Loucy (cell line): ENCODE measurements around the gene B3GAT1.

Source experiments
- H2AFZ ChIP-seq: fragments of 200-600 bp; sonication (generic); 2 replicates; pipeline ENCODE4 v1.6.0; 2016; ENCODE audit warnings: antibody characterized with exemption, mild to moderate bottlenecking, low read length, moderate library complexity
- H3F3A ChIP-seq: fragments of 200-600 bp; 2 replicates; pipeline ENCODE4 v1.6.0; 2016; ENCODE audit warnings: antibody characterized with exemption, low read depth, mild to moderate bottlenecking
- H3K27me3 ChIP-seq: fragments of 200-600 bp; sonication (generic); 2 replicates; pipeline ENCODE4 v1.6.1; 2014; ENCODE audit warnings: low read length, mild to moderate bottlenecking; ENCODE audit not compliant: insufficient read depth, poor library complexity, severe bottlenecking
- H3K36me3 ChIP-seq: fragments of 200-600 bp; sonication (generic); 2 replicates; pipeline ENCODE4 v1.6.1; 2016; ENCODE audit warnings: low read length; ENCODE audit not compliant: insufficient read depth
- H3K4me1 ChIP-seq: fragments of 200-600 bp; sonication (generic); 2 replicates; pipeline ENCODE4 v1.5.1; 2014; ENCODE audit warnings: low read length, mild to moderate bottlenecking; ENCODE audit not compliant: insufficient read depth, poor library complexity, severe bottlenecking
- H3K4me2 ChIP-seq: fragments of 200-600 bp; sonication (generic); 2 replicates; pipeline ENCODE4 v1.6.0; 2014; ENCODE audit warnings: antibody characterized with exemption, low read length, low read depth, mild to moderate bottlenecking; ENCODE audit not compliant: poor library complexity, severe bottlenecking
- H3K4me3 ChIP-seq: fragments of 200-600 bp; sonication (generic); 2 replicates; pipeline ENCODE4 v1.5.1; 2014; ENCODE audit warnings: low read length, mild to moderate bottlenecking, mixed read lengths; ENCODE audit not compliant: poor library complexity, severe bottlenecking
- H3K79me2 ChIP-seq: fragments of 200-600 bp; sonication (generic); 2 replicates; pipeline ENCODE4 v1.6.1; 2014; ENCODE audit warnings: low read length; ENCODE audit not compliant: insufficient read depth
- H3K9ac ChIP-seq: fragments of 200-600 bp; sonication (generic); 2 replicates; pipeline ENCODE4 v1.6.0; 2014; ENCODE audit warnings: mild to moderate bottlenecking, low read depth, low read length, moderate library complexity; ENCODE audit not compliant: poor library complexity, severe bottlenecking
- H3K9me2 ChIP-seq: fragments of 200-600 bp; sonication (generic); replicated peaks from 2 replicates; pipeline ENCODE4 v1.6.1; 2016; ENCODE audit warnings: low read depth, low read length, mixed read lengths
- H3K9me3 ChIP-seq: fragments of 200-600 bp; sonication (generic); 2 replicates; pipeline ENCODE4 v1.6.1; 2014; ENCODE audit warnings: mild to moderate bottlenecking, antibody characterized with exemption, low read length, low read depth; ENCODE audit not compliant: insufficient read depth
- H4K20me1 ChIP-seq: fragments of 200-600 bp; sonication (generic); 2 replicates; pipeline ENCODE4 v1.6.0; 2014; ENCODE audit warnings: antibody characterized with exemption, low read length, mild to moderate bottlenecking; ENCODE audit not compliant: insufficient read depth, poor library complexity, severe bottlenecking
- EZH2phosphoT487 ChIP-seq: fragments of 200-600 bp; IDR thresholded peaks from 2 replicates; pipeline ENCODE4 v1.6.1; 2018; ENCODE audit warnings: antibody characterized with exemption, mild to moderate bottlenecking, moderate library complexity, borderline replicate concordance
- TF ChIP-seq, protein P1 (sequence below): fragments of 200-600 bp; sonication (generic); conservative IDR thresholded peaks from 2 replicates; pipeline ENCODE4 v1.5.1; 2014; ENCODE audit warnings: mild to moderate bottlenecking, antibody characterized with exemption, low read length

The B3GAT1 gene

DNA sequence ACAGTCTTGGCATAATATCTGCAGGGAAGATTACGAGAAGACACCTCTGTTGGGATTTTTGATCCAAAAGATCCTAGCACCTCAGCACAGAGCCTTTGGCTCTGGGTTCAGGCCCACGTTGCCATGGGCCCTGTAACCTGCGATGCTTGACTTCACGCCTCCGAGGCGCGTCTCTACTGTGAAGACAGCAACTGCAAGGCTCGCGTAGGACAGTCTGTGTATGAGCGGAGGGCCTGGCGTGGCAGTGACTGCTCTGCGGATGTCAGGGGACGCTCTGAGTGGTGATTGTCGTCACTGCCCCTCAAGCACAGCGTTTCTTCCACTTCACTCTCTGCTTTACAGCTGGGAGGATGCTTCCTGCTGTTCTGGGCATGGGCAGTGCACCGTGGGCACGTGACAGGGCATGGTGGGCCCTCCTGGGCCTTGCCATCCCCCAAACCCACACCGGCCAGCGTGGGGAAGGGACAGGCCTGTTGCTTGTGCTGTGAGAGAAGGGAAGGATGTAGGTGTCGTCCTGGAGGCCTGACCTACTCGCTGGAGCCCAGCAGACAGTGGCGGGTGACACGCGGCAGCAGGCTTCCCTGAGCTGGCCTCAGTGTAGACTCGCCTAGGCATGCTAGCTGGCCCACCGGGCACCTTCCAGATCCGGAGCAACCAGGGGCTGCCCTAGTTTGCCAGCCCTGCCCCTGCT is 53.7 kb downstream of the B3GAT1 start:
- H3F3A ChIP-seq, result no peaks in the 10 kb centered on the region
- no peak overlapping the region for H3K4me3 ChIP-seq
- no peaks in the 10 kb centered on the region for H3K9me2 ChIP-seq
- no peak for TF ChIP-seq EZH2phosphoT487
- TF ChIP-seq, protein P1, sequence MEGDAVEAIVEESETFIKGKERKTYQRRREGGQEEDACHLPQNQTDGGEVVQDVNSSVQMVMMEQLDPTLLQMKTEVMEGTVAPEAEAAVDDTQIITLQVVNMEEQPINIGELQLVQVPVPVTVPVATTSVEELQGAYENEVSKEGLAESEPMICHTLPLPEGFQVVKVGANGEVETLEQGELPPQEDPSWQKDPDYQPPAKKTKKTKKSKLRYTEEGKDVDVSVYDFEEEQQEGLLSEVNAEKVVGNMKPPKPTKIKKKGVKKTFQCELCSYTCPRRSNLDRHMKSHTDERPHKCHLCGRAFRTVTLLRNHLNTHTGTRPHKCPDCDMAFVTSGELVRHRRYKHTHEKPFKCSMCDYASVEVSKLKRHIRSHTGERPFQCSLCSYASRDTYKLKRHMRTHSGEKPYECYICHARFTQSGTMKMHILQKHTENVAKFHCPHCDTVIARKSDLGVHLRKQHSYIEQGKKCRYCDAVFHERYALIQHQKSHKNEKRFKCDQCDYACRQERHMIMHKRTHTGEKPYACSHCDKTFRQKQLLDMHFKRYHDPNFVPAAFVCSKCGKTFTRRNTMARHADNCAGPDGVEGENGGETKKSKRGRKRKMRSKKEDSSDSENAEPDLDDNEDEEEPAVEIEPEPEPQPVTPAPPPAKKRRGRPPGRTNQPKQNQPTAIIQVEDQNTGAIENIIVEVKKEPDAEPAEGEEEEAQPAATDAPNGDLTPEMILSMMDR, result no peak
- peaks cover 15% of the 10 kb centered on the region for H3K4me1 ChIP-seq
- H3K9me3 ChIP-seq, result no peaks in the 10 kb centered on the region
- H2AFZ ChIP-seq, result no peak overlapping the region
- no peak overlapping the region for H3K9ac ChIP-seq
- H3K79me2 ChIP-seq, result no peaks in the 10 kb centered on the region
- no peaks in the 10 kb centered on the region for H3K27me3 ChIP-seq
- no peak overlapping the region for H3K4me2 ChIP-seq
- H4K20me1 ChIP-seq, result no peaks in the 10 kb centered on the region
- H3K36me3 ChIP-seq, result no peaks in the 10 kb centered on the region

DNA sequence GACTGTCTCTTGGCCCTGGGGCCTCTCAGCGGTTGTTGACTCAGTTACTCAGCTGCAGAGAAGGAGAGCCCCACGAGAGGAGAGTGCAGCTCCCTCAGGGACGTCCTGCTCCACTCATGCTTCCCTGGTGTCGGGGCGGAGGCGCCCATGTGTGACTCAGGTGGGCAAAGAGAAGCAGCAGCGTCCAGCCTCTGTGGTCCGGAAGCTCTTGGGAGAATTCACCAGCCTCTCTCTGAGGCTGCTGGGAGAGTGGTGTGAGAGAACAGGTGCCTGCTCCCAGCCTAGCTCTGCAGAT is 54.5 kb downstream of the B3GAT1 start:
- Histone ChIP-seq H3K36me3 (no peaks in the 10 kb centered on the region), H3K9me3 (no peaks in the 10 kb centered on the region), H3F3A (no peaks in the 10 kb centered on the region), H2AFZ (no peak overlapping the region), H4K20me1 (no peaks in the 10 kb centered on the region), H3K79me2 (no peaks in the 10 kb centered on the region), H3K9me2 (no peaks in the 10 kb centered on the region), H3K4me3 (no peak overlapping the region), H3K9ac (no peak overlapping the region), H3K4me2 (no peak overlapping the region), H3K4me1 (peaks cover 15% of the 10 kb centered on the region), H3K27me3 (no peaks in the 10 kb centered on the region)
- no peak for TF ChIP-seq EZH2phosphoT487
- TF ChIP-seq, protein P1, result no peak

DNA sequence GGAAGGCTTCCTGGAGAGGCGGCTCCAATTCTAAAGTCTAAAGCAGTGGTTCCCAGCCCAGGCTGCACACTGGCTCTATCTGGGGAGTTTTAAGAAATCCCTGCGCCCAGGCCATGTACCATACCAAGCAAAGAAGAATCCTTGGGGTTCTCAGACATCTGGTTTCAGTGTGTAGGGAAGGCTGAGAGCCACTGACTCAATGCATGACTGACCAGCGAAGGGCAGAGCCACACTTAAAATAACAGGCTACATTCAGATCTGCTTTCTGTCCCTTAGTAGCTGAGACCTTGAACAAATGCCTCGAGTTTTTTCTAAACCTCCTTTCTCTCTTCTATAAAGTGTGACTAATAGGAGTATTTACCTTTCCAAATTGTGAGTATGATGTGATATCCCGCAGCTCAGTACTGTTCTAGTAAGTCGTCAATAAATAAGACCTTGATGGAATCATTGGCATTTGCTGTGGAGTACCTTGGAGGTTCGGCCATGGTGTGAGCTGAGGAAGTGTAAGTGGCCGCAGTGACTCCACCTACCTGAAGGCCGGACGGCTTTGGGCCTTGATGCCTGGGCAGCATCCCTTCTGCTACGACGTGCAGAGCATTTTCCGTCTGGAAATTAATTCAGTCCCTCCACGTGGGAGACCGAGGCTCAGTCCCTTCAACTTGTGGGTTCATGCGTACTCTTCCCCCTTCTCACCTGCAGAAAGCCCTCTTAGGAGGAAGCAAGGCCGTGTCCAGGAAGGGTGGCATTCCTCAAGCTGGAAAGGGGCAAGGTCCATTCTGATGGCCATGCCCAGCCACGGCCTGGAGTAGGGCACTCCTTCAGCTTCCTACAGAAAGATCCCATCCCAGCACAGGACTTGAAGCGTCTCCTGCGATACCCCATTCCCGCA is 55.1 kb downstream of the B3GAT1 start:
- Histone ChIP-seq H3K9ac (no peak overlapping the region), H4K20me1 (no peaks in the 10 kb centered on the region), H2AFZ (no peak overlapping the region), H3K9me2 (no peaks in the 10 kb centered on the region), H3K79me2 (no peaks in the 10 kb centered on the region), H3K4me1 (peaks cover 15% of the 10 kb centered on the region), H3K9me3 (no peaks in the 10 kb centered on the region), H3K4me3 (no peak overlapping the region), H3F3A (no peaks in the 10 kb centered on the region), H3K36me3 (no peaks in the 10 kb centered on the region), H3K27me3 (no peaks in the 10 kb centered on the region), H3K4me2 (no peak overlapping the region)
- TF ChIP-seq EZH2phosphoT487, result no peak
- TF ChIP-seq, protein P1, result no peak
